Glomerular endothelial cell (primary cell): Measurements from ENCODE around the gene IFT20. TPM values are rescaled to one million over a fixed set of nuclear protein-coding genes. Genes with fewer than 3 reads are reported as not detected.

ENCODE experiments used
- DNase-seq: peaks from one replicate; pipeline ENCODE4 v3.0.0-alpha.2; 2011; ENCODE audit warnings: low read depth, low spot score; ENCODE audit errors: extremely low read depth
- total RNA-seq: library from RNA; depleted of rRNA; stranded (reverse); fragments of >200 nt; gene quantifications from 2 replicates; pipeline ENCODE4 v1.2.3, GENCODE V29; 2015

Gene IFT20
- 59.4 and 66.1 TPM in 2 replicates for total RNA-seq

- DNase-seq, result peak; percentile 96
Measured at GRCh38 chr17:28335201-28335958, at the start of gene IFT20, which contains the start of gene TNFAIP1. IFT20 (minus strand) TSS chr17:28335472; CDS start chr17:28331985, 3,487 bp downstream. TNFAIP1 (plus strand) TSS chr17:28335761; CDS start chr17:28339522, 3,761 bp downstream.

GRCh38 chr17:28385037-28385400 is 49.7 kb upstream of the IFT20 start:
- no peak for DNase-seq

- DNase-seq, result no peak
Measured at GRCh38 chr17:28384281-28385036, 49.2 kb upstream of the IFT20 start.

- no peak for DNase-seq
Measured at GRCh38 chr17:28381141-28381825, 46.0 kb upstream of the IFT20 start.

DNA sequence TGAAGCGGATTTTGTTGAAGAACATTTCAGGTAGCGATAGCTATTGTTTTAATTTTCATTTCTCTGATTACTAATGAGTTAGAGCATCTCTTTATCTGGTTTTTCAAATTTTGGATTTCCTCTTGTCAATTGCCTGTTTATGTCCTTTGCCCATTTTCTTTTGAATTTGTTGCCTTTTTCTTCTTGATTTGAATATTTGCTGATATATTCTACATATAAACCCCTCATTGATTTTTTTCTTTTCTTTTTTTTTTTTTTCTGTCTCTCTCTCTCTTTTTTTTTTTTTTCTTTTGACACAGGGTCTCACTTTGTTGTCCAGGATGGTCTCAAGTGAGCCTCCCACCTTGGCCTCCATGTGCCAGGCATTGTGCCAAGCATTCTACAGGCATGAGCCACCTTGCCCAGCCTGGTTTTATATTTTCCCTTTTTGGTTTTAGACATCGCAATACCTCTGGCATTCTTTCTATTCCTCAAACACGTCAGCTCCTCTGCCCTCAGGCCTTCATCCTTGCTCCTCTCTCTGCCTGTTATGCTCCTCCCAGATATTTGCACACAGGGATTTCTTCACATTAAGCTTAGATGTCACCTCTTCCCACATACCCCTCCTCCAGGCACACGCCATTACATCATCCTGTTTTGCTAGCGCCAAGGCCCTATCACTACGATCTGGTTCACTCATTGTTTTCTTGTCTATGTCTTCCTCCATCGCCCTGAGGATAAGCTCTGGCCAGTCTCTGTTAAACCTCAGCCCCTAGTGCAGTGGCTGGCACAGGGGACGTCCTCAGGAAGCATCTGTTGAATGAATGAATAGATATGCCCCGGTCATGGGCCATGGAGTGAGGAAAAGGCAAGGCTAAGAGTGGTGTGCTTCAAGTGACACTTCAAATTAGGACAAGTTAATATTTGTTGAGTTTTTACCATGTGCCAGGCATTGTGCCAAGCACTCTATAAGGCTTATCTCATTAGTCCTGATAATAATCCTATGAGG is 44.8 kb upstream of the IFT20 start:
- no peak for DNase-seq

- DNase-seq, result no peak
Measured at GRCh38 chr17:28372945-28373274, 37.6 kb upstream of the IFT20 start.

DNA sequence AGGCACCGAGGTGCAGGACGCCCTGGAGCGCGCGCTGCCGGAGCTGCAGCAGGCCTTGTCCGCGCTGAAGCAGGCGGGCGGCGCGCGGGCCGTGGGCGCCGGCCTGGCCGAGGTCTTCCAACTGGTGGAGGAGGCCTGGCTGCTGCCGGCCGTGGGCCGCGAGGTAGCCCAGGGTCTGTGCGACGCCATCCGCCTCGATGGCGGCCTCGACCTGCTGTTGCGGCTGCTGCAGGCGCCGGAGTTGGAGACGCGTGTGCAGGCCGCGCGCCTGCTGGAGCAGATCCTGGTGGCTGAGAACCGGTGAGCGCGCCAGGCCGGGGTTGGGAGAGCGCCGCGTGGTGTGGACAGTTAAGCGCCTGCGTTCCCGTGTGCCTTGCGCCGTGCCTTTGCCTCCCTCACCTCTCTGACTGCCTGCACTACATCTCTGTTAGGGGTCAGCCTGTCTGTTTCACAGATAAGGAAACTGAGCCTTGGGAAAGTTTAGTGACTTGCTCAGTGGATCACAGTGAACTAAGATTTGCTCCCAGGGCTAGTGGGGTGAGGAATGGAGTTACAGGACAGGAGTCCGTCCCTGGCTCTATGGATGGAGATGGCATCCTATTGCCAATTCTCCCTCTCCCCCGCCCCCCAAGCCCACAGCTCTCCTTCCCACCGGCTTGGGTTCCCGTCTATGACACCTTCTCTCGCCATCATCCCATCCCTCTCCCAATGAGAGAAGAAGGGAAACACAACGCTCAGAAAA is 37.1 kb upstream of the IFT20 start:
- DNase-seq, result no peak

DNA sequence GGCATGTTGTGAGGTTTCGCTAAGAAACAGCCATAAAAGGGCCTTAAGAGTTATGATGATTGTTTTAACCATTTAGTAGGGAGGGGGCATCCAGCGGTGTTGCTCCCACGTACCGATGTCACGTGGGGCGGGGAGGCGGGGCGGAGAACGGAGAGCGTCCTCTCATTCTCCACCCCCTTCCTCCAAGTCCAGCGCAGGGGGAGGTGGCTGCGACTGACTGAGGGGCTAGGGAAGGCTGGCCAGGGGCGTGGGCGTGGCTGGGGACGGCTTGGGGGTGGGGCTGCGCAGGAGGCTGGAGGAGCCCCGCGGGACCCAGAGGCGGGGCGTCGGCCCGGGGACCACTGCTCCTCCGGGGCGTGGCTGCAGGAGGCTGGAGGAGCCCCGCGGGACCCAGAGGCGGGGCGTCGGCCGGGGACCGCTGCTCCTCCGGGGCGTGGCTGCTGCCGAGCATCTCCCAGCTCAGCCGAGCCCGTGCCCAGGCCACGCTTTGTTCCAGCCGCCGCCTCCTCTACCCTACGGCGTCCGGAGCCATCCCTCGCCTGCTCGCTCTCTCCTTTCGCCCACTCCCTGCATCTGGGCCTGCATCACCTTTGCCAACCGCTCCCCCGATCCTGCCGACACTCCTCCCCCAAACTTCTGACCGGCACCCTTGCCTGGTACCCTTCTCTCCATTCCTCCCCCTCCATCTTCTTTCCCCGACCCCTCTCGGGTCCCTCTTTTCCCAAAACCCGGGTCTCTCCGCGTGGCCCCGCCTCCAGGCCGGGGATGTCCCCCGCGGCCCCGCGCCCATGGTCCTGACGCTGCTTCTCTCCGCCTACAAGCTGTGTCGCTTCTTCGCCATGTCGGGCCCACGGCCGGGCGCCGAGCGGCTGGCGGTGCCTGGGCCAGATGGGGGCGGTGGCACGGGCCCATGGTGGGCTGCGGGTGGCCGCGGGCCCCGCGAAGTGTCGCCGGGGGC is 36.3 kb upstream of the IFT20 start, which contains the start of gene SARM1:
TSS of gene SARM1 (plus strand) at position 450 of the 958 bp plus-strand sequence. CDS start at position 789, 339 bp downstream.
- DNase-seq, result no peak

DNA sequence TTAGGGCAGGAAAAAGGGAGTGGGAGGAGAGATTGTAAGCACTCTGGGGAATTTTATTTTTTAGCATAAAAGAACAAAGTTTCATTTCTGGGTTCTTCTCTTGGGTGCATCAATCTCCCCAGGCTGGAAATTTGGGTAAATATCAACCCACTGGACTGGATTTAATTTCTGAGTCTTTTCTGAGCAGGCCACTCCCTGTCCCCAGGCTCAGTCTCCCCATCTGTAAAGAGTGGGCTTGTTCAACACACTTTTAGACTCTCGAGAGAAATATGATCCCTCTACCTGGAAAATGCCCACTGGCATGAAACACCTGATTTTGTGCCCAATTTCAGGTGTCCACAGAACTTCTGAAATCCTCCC is 35.5 kb upstream of the IFT20 start:
- DNase-seq, result no peak

DNA sequence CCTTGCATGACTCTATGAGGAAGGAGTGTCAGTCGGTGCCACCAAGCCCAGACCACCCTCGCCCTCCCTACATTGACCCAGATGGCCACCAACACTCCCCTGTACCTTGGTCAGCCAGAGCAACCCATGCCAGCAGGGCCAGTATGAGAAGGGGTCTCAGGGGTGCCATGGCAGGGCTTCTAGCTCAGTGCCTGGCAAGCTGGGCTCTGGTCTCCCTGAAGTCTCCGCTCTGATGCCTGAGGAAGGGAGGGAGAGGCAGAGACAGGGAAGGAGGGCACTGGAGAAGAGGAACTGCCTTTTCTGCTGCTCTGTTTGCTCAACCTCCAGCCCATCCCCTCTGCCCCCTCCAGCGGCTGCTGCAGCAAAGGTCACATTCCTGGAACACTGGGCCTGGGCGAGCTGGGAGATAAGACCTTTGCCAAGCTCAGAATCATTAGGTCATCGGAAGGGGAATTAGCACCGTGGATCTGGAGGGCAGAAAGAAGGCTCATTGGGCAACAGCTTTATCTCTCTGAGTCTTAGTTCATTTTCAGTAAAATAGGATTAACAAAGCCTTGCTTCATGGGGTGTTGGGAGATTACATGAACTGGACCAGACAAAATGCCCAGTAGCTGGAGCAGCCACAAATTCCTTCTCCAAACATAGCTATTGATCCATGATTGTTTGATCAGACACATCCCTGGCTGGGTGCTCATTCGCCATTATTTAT is 34.9 kb upstream of the IFT20 start, which contains the start of gene VTN:
TSS of gene VTN (minus strand) at position 273 of the 709 bp plus-strand sequence. CDS start at position 169, 104 bp downstream.
- DNase-seq, result no peak

DNA sequence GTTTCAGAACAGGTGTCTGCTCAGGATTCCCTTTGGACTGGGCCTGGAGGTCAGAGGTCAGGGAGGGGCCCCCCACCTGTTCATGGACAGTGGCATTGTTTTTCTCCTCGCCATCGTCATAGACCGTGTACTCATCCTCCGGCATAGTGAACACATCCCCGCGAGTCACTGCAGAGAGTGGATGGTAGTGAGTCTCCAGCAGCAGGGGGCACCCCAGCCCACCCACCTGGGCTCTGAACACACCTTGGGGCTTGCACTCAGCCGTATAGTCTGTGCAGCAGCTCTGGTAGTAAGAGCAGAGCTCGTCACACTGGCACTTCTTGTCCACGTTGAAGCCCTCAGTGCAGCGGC is 34.4 kb upstream of the IFT20 start:
- DNase-seq, result no peak

DNA sequence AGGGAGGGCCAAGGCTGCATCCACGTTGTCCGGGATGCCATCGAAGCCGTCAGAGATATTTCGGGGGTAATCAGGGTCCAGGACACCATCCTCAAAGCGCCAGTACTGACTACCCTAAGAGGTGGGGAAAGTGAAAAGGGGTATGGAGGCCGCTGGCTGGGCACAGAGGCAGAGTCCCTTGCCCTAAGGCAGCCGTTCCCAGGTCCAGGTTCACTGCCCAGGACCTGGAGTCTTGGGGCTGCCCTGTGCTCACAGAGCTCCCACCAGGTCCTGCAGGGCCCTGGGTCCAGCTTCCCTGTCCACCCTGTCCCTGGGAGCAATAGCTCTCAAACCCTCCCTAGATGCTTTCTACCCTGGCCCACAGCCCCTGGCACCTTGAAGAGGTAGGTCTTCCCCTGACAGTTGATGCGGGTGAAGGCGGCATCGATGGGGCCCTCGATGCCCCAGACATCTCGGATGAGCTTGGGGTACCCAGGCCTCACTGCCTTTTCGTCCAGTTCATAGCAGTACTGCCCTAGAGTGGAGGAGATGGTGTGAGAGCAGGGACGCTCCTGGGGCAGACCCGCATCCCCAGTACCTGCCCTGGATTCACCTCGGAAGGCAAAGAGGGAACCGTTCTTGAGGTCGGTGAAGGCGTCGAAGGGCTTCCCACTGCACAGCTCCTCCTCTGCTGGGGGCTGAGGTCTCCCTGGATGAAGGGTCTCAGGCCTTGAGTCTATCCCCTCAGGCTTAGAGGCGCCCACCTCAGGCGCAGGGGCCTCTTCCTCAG is 33.8 kb upstream of the IFT20 start:
- DNase-seq, result no peak

DNA sequence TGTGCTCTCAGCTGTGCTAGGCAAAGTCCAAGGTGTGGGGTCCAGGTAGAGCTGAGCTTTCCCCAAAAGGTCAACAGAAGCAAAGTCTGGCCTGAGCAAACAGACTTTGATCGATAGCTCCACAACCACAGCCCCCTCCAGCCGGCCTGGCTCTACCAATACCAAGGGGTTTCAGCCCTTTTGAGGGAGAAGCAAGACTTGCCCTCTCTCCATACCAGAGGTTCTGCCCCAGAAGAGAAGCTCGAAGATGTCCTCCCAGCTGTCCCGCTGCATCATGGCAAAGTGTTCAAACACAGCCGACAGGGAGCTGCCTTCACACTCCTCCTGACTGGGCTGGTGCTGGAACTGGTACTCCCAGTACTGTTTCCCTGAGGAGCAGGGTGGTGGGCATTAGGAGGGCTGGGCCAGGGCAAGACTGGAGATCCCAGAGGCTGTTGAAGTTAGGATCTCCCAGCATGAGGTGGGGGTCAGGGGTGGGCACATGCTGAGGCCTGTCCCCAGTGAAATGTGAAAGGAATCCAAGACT is 33.1 kb upstream of the IFT20 start:
- no peak for DNase-seq

DNA sequence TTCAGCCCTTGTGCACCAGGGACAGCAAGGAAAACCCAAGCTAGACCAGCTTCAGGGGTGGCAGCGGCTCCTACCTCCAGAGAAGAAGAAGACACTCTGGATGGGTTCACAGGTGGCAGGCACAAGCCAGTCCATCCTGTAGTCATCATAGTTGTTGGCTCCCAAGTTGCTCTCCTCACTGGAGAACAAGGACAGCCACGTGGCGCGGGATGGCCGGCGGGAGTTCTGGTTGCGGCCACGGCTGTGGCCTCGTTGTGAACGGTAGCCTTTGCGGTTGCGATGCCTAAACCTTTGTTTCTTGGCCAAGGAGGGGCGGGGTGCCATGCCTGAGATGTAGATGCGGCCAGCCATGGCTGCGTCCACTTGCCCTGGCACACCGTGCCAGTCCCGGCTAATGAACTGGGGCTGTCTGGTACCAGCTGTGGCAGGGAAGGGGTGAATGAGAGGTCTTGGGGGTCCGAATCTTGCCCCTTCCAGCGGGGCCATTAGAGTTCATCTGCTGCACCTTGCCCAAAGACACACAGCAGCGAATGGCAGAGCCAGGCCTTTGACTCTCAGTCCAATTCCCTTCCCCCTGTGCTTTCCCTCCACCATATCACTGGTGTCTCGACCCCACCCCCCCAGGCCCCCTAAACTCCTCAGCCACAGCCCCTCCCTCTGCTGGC is 32.5 kb upstream of the IFT20 start:
- no peak for DNase-seq

GRCh38 chr17:28366605-28367004 is 31.3 kb upstream of the IFT20 start:
- DNase-seq, result no peak

- DNase-seq, result no peak
Measured at GRCh38 chr17:28365487-28365886, 30.2 kb upstream of the IFT20 start.
